ENCODE results near the gene MRPS25.

Gene MRPS25

GRCh38 chr3:15043408-15044171 is 21.5 kb downstream of the MRPS25 start:
- peak overlapping the region; percentile 58 for H3K27ac Mint-ChIP-seq
- H3K4me3 Mint-ChIP-seq = no peak overlapping the region
- peaks cover 97% of the 10 kb centered on the region for H3K36me3 Mint-ChIP-seq (ENCODE audit: low read depth)
- peaks cover 36% of the 10 kb centered on the region for H3K4me1 Mint-ChIP-seq (ENCODE audit: low read depth)
- H3K27me3 Mint-ChIP-seq = no peaks in the 10 kb centered on the region
- DNase-seq = no peak
- H3K9me3 Mint-ChIP-seq = no peaks in the 10 kb centered on the region

GRCh38 chr3:15042936-15043335 is 22.2 kb downstream of the MRPS25 start:
- no peaks in the 10 kb centered on the region for H3K9me3 Mint-ChIP-seq
- peaks cover 97% of the 10 kb centered on the region for H3K36me3 Mint-ChIP-seq (ENCODE audit: low read depth)
- peak overlapping the region; percentile 82 for H3K27ac Mint-ChIP-seq
- no peak overlapping the region for H3K4me3 Mint-ChIP-seq
- no peak for DNase-seq
- H3K27me3 Mint-ChIP-seq = no peaks in the 10 kb centered on the region
- peaks cover 36% of the 10 kb centered on the region for H3K4me1 Mint-ChIP-seq (ENCODE audit: low read depth)

- Mint-ChIP-seq H3K4me1 (ENCODE audit: low read depth) (peaks cover 36% of the 10 kb centered on the region), H3K9me3 (no peaks in the 10 kb centered on the region), H3K27me3 (no peaks in the 10 kb centered on the region), H3K4me3 (no peak overlapping the region), H3K36me3 (ENCODE audit: low read depth) (peaks cover 97% of the 10 kb centered on the region), H3K27ac (peak overlapping the region; percentile 82)
- no peak for DNase-seq
Measured at GRCh38 chr3:15041950-15042349, 23.2 kb downstream of the MRPS25 start.

- Mint-ChIP-seq H3K9me3 (no peaks in the 10 kb centered on the region), H3K4me1 (ENCODE audit: low read depth) (peaks cover 34% of the 10 kb centered on the region), H3K27me3 (no peaks in the 10 kb centered on the region), H3K4me3 (no peak overlapping the region), H3K27ac (peak overlapping the region; percentile 82), H3K36me3 (ENCODE audit: low read depth) (peaks cover 97% of the 10 kb centered on the region)
- no peak for DNase-seq
Measured at GRCh38 chr3:15040844-15041243, 24.3 kb downstream of the MRPS25 start.

GRCh38 chr3:15038306-15038705 is 26.8 kb downstream of the MRPS25 start:
- no peak overlapping the region for H3K27ac Mint-ChIP-seq
- no peaks in the 10 kb centered on the region for H3K27me3 Mint-ChIP-seq
- H3K4me1 Mint-ChIP-seq (ENCODE audit: low read depth) = peaks cover 11% of the 10 kb centered on the region
- H3K4me3 Mint-ChIP-seq = no peak overlapping the region
- H3K36me3 Mint-ChIP-seq (ENCODE audit: low read depth) = peaks cover 94% of the 10 kb centered on the region
- no peaks in the 10 kb centered on the region for H3K9me3 Mint-ChIP-seq
- DNase-seq = no peak

GRCh38 chr3:15033103-15033502 is 32.0 kb downstream of the MRPS25 start:
- peak; percentile 23 for DNase-seq

GRCh38 chr3:15032650-15033049 is 32.5 kb downstream of the MRPS25 start:
- H3K9me3 Mint-ChIP-seq = no peaks in the 10 kb centered on the region
- DNase-seq = no peak
- H3K4me1 Mint-ChIP-seq (ENCODE audit: low read depth) = no peaks in the 10 kb centered on the region
- H3K36me3 Mint-ChIP-seq (ENCODE audit: low read depth) = peaks cover 94% of the 10 kb centered on the region
- no peak overlapping the region for H3K4me3 Mint-ChIP-seq
- H3K27ac Mint-ChIP-seq = peak overlapping the region; percentile 57
- no peaks in the 10 kb centered on the region for H3K27me3 Mint-ChIP-seq

More at GRCh38 chr3:15033103-15033502, 32.0 kb downstream of the MRPS25 start:
- H3K27me3 Mint-ChIP-seq = no peaks in the 10 kb centered on the region
- H3K27ac Mint-ChIP-seq = peak overlapping the region; percentile 57
- H3K4me1 Mint-ChIP-seq (ENCODE audit: low read depth) = no peaks in the 10 kb centered on the region
- no peak overlapping the region for H3K4me3 Mint-ChIP-seq
- H3K36me3 Mint-ChIP-seq (ENCODE audit: low read depth) = peaks cover 96% of the 10 kb centered on the region
- no peaks in the 10 kb centered on the region for H3K9me3 Mint-ChIP-seq

- no peaks in the 10 kb centered on the region for H3K4me1 Mint-ChIP-seq (ENCODE audit: low read depth)
- no peak for DNase-seq
- peaks cover 93% of the 10 kb centered on the region for H3K36me3 Mint-ChIP-seq (ENCODE audit: low read depth)
- no peaks in the 10 kb centered on the region for H3K27me3 Mint-ChIP-seq
- peak overlapping the region; percentile 62 for H3K27ac Mint-ChIP-seq
- no peaks in the 10 kb centered on the region for H3K9me3 Mint-ChIP-seq
- H3K4me3 Mint-ChIP-seq = no peak overlapping the region
Measured at GRCh38 chr3:15029625-15030024, 35.5 kb downstream of the MRPS25 start.

GRCh38 chr3:15023719-15024118 is 41.4 kb downstream of the MRPS25 start:
- H3K36me3 Mint-ChIP-seq (ENCODE audit: low read depth) = peaks cover 91% of the 10 kb centered on the region
- no peak overlapping the region for H3K27ac Mint-ChIP-seq

GRCh38 chr3:15023249-15023648 is 41.9 kb downstream of the MRPS25 start:
- H3K36me3 Mint-ChIP-seq (ENCODE audit: low read depth) = peaks cover 91% of the 10 kb centered on the region
- no peak overlapping the region for H3K27ac Mint-ChIP-seq

More at GRCh38 chr3:15023719-15024118, 41.4 kb downstream of the MRPS25 start:
- Mint-ChIP-seq H3K9me3 (no peaks in the 10 kb centered on the region), H3K4me3 (no peak overlapping the region), H3K27me3 (no peaks in the 10 kb centered on the region), H3K4me1 (ENCODE audit: low read depth) (no peaks in the 10 kb centered on the region)
- DNase-seq = no peak

GRCh38 chr3:15017191-15017590 is 47.9 kb downstream of the MRPS25 start:
- peaks cover 94% of the 10 kb centered on the region for H3K36me3 Mint-ChIP-seq (ENCODE audit: low read depth)
- H3K4me3 Mint-ChIP-seq = no peak overlapping the region
- H3K9me3 Mint-ChIP-seq = no peaks in the 10 kb centered on the region
- no peaks in the 10 kb centered on the region for H3K27me3 Mint-ChIP-seq
- no peaks in the 10 kb centered on the region for H3K4me1 Mint-ChIP-seq (ENCODE audit: low read depth)
- H3K27ac Mint-ChIP-seq = peak overlapping the region; percentile 22
- DNase-seq = no peak

More at GRCh38 chr3:15023249-15023648, 41.9 kb downstream of the MRPS25 start:
- no peaks in the 10 kb centered on the region for H3K9me3 Mint-ChIP-seq
- no peaks in the 10 kb centered on the region for H3K4me1 Mint-ChIP-seq (ENCODE audit: low read depth)
- no peak overlapping the region for H3K4me3 Mint-ChIP-seq
- no peaks in the 10 kb centered on the region for H3K27me3 Mint-ChIP-seq
- no peak for DNase-seq

GRCh38 chr3:15015456-15015855 is 49.7 kb downstream of the MRPS25 start:
- Mint-ChIP-seq H3K27me3 (no peaks in the 10 kb centered on the region), H3K4me3 (no peak overlapping the region), H3K4me1 (ENCODE audit: low read depth) (peaks cover 9% of the 10 kb centered on the region), H3K36me3 (ENCODE audit: low read depth) (peaks cover 93% of the 10 kb centered on the region), H3K9me3 (no peaks in the 10 kb centered on the region), H3K27ac (no peak overlapping the region)
- DNase-seq = no peak

GRCh38 chr3:15014606-15015328 is 50.3 kb downstream of the MRPS25 start:
- Mint-ChIP-seq H3K4me3 (no peak overlapping the region), H3K27ac (peak overlapping the region; percentile 26), H3K4me1 (ENCODE audit: low read depth) (peaks cover 10% of the 10 kb centered on the region), H3K36me3 (ENCODE audit: low read depth) (peaks cover 92% of the 10 kb centered on the region), H3K9me3 (no peaks in the 10 kb centered on the region), H3K27me3 (no peaks in the 10 kb centered on the region)
- no peak for DNase-seq

GRCh38 chr3:15011174-15011573 is 53.9 kb downstream of the MRPS25 start:
- no peak overlapping the region for H3K4me3 Mint-ChIP-seq
- H3K27me3 Mint-ChIP-seq = no peaks in the 10 kb centered on the region
- no peak for DNase-seq
- H3K9me3 Mint-ChIP-seq = no peaks in the 10 kb centered on the region
- peaks cover 10% of the 10 kb centered on the region for H3K4me1 Mint-ChIP-seq (ENCODE audit: low read depth)
- peaks cover 93% of the 10 kb centered on the region for H3K36me3 Mint-ChIP-seq (ENCODE audit: low read depth)
- peak overlapping the region; percentile 50 for H3K27ac Mint-ChIP-seq

GRCh38 chr3:15010664-15011063 is 54.5 kb downstream of the MRPS25 start:
- no peaks in the 10 kb centered on the region for H3K9me3 Mint-ChIP-seq
- peaks cover 10% of the 10 kb centered on the region for H3K4me1 Mint-ChIP-seq (ENCODE audit: low read depth)
- no peaks in the 10 kb centered on the region for H3K27me3 Mint-ChIP-seq
- no peak for DNase-seq
- H3K36me3 Mint-ChIP-seq (ENCODE audit: low read depth) = peaks cover 91% of the 10 kb centered on the region
- peak overlapping the region; percentile 50 for H3K27ac Mint-ChIP-seq
- no peak overlapping the region for H3K4me3 Mint-ChIP-seq

Measured in activated T-cell treated with anti-CD3 and anti-CD28 coated beads, Interleukin-2, amount 50 U/mL, for 24 hours (primary cell).